HG02798 (cell line): ENCODE measurements around the gene SLC6A7.
"Not testable (repeated sequence)": the region's sequence is repeated elsewhere in the genome, so short reads cannot be mapped to it uniquely, and the experiment has no call there.

ENCODE experiments used
- ATAC-seq: cut with Tn5 transposase; IDR thresholded peaks from one replicate; pipeline ENCODE4 v1.9.1; 2021; ENCODE audit warnings: mild to moderate bottlenecking; ENCODE audit not compliant: unreplicated experiment, poor library complexity

The SLC6A7 gene

DNA sequence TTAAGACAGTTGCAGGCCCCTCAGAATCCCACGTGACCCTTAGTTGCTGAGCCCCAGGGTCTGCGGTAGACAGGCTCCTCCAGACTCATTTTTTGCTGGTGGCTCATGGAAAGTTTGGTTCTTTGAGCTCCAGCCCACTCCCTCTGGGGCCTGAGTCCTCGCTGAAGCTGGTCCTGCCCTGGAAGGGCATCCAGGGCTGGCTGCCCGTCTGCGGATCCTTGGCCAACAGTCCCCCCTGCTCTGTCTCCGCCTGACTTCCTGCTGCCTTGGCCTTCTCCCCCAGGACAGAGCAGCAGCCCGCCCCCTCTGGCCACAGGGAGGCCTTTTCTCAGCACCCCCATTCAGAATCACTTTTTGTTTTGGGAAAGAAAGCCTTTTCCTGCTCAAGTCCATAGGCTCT lies 24.4 kb downstream of the SLC6A7 start:
- ATAC-seq = no peak

GRCh38 chr5:150215979-150216944 lies 26.4 kb downstream of the SLC6A7 start:
- no peak for ATAC-seq

- ATAC-seq = no peak
Measured at GRCh38 chr5:150217038-150217437, 27.2 kb downstream of the SLC6A7 start.

DNA sequence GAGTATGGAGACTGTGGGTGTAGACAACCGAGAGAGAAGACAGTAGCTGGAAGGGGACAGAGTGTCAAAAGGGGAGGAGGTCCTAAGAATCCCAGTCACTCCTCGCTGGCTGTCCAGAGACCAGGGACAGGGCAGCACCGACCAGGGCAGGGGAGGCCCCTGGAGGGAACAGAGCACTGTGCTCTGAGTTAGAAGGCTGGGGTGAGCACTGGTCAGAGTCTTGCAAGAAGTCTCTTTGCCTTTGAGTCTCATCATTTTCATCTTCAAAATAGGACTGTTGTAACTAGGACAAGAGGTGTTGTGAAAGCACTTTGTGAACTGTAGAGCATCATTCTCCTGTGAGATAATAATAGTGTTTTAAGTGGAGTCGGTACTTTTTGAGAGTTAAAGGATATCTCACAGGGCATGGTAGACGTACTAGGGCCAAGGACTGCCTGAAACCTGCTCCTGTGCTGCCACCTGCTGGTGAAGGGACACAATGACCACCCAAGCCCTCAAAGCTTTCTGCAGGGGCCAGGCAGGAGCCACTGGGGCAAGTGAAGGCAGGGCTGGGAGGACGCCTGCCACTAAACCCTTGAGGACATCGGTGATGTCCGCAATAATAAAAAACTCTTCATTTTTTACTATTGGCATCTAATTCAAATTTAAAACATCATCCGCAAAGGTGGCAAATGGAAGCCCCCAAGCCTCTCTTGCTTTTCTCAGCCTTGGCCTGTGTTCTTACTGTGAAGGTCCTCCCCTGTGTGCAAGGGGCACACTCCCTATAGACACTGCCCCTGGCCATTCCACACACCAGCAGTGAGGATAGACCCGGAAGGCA lies 28.2 kb downstream of the SLC6A7 start:
- ATAC-seq = peak; percentile 86

DNA sequence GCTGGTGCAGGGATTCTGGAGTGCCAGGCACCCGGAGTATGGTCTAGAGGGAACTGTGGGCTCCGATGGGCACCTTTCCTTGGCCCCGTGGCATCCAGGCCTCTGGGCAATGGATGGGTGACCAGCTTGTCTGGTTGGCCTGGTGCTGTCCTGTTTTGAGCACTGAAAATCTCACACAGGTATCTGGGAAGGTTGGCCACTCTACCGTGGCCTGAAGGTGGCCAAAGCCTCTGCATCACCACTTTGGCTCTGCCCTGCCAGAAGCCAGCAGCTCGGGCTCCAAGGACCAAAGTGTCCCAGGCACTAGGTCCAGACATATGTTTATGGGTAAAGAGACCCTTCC lies 28.8 kb downstream of the SLC6A7 start:
- ATAC-seq = no peak

DNA sequence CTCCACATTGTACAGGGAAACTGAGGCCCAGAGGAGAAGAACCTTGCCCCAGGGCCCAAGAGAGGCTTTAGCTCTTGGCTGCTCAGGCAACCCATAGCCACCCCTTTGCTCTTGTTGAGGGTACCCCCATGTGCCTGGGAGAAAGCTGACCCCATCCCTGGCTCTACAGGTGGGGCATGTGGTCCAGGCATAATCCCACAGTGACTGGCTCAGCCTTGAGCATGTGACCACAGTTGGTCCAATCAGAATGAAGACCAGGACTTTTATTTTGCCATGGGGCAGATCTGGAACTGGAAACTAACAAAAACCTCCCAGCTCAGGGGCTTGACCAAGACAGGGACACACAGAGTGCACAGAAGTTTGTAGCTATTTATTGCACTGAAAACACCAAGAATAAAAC lies 29.3 kb downstream of the SLC6A7 start:
- no peak for ATAC-seq

DNA sequence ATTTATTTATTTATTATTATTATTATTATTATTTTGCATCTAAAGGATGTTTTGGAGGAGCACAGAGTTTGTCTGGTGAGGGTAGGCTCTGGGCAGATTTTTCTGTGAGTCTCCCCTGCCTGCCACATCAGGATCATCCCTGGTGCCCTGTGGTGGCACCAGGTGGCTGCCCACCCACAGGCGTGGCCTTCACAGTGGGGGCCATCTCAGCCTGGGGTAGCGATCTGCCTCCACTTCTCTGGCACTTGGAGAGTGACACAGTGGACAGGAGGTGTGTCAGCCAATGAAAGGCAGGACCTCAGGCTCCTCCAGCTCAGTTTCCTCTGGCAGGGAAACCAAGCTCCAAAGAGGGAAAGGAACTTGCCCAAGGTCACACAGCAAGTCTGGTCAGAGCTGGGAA lies 30.0 kb downstream of the SLC6A7 start:
- no peak for ATAC-seq

- no peak for ATAC-seq
Measured at GRCh38 chr5:150221471-150221870, 31.6 kb downstream of the SLC6A7 start.

DNA sequence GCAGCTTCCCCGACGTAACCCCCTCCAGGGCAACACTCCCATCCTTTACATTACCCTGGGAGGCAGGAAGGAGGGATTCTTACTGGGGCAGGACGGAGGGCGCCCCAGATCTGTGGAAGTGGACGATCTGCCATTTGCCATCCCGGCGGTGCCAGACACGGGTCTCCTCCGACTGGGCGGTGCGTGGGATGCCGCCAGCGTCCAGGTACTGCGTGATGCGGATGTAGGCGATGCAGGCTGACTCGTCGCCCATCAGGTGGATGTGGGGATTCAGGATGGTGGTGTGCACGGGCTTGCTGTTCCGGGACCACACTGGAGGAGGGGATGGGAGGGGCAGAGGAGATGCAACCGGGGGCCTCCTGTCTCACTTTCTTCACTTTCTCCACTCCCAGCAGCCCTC lies 33.0 kb downstream of the SLC6A7 start:
- no peak for ATAC-seq

GRCh38 chr5:150223474-150223873 lies 33.6 kb downstream of the SLC6A7 start:
- no peak for ATAC-seq

DNA sequence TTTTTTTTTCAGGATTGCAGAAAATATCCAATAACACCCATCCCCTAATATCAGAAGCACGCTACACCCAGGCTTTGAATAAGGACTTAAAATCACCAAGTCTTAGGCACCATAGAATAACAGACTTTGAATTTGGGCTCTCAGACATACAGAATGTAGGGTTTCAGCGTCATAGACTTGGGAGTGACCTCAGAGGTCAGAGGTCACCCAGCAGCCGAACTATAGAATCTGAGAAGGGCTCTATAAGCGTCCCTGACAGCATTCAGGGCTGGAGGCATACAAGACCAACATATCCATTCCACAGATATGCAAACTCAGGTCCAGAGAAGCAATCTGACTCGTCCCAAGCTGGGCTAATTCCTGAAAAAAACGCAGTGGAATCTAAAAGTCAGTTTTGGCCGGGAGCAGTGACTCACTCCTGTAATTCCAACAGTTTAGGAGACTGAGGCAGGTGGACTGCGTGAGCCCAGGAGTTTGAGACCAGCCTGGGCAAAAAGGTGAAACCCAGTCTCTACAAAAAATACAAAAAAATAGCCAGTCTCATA lies 34.7 kb downstream of the SLC6A7 start:
- ATAC-seq = no peak

- ATAC-seq = no peak
Measured at GRCh38 chr5:150227036-150227435, 37.2 kb downstream of the SLC6A7 start.

GRCh38 chr5:150227606-150228273 lies 37.9 kb downstream of the SLC6A7 start:
- ATAC-seq = no peak

GRCh38 chr5:150229571-150229970 lies 39.7 kb downstream of the SLC6A7 start:
- no peak for ATAC-seq

DNA sequence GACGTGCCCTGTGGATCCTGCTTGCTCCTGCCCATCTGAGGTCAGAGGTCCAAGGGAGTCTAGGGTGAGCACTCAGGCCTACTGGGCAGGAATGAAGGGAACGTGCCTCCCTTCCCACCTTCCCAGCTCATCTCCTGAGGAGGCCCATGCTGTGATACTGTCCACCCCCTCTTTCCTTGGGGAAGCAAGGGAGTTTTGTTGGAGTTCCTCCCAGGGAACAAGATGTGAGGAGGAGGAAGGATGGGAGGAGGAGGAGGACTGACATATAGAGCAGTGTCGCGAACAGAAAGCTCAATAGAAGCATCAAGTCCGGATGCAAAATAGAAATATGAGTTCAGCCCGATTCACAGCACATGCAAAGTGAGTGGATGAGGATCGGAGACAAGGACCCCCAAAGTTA lies 41.0 kb downstream of the SLC6A7 start:
- ATAC-seq = no peak

DNA sequence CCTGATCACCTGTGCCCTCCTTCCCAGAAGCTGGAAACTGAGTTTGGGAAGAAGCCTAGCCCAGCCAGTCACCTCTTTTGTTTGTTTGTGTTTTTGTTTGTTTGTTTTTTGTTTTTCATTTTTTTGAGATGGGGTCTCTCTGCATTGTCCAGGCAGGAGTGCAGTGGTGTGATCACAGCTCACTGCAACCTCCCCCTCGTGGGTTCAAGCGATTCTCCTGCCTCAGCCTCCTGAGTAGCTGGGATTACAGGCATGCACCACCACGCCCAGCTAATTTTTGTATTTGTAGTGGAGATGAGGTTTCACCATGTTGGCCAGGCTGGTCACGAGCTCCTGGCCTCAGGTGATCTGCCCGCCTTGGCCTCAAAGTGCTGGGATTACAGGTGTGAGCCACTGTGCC lies 43.8 kb downstream of the SLC6A7 start:
- ATAC-seq = not testable (repeated sequence)

- ATAC-seq = peak; percentile 46
Measured at GRCh38 chr5:150234576-150235499, 45.0 kb downstream of the SLC6A7 start.

DNA sequence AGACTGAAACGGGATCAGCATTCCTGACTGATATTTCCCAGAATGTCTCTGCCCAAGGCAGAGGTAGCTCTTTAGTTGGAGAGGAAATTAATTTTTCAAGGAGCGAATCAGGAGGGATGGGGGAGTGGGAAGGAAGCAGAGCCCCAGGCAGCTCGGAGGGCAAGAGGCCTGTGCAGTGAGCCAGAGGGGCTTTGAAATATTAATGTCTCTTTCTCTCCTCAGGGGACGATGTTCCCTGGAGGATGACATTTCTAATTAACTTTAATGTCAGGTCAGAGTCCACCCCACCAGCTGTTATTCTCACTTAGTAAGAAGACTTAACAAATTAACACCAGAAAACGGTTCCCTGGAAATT lies 45.6 kb downstream of the SLC6A7 start:
- ATAC-seq = no peak

DNA sequence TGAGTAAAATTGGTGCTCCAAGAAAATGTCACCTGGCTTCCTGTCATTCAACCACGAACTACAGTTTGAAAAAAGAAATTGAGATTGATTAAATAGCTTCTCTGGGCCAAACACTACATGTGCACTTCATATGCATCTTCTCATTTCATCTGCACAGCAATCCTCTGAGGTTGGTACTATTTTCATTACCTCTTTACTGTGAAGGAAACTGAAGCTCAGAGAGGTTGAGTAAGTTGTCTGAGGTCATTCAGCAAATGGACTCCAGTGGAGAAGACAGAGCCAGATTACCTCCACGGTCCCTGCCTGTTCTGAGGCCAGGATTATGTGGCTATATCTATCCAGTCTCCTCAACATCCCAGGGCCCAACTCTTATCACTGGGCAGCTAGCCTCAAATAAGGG lies 46.5 kb downstream of the SLC6A7 start:
- no peak for ATAC-seq
